ENCODE data around the gene GPER1.
A peak's percentile ranks its signal among the peaks of the same experiment; 100 is the strongest.
"Not testable (repeated sequence)": the region's sequence is repeated elsewhere in the genome, so short reads cannot be mapped to it uniquely, and the experiment has no call there.

Gene GPER1

DNA sequence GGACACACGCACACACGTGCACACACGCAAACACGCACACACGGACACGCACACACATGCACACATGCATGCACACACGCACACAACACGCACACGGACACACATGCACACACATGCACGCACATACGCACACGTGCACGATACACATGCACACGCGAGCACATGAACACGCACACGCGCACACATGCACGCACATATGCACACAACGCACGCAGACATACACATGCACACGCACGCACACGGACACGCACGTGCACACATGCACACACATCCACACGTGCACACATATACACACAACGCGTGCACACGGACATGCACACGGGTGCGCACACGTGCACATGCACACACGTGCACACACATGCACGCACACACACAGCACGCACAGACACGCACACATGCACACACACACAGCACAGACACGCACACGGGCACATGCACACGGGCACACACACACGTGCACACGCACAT is 17.3 kb upstream of the GPER1 start:
- Mint-ChIP-seq H3K4me1 (peaks cover 26% of the 10 kb centered on the region), H3K9me3 (no peaks in the 10 kb centered on the region), H3K27me3 (ENCODE audit: low read depth) (peaks cover 5% of the 10 kb centered on the region), H3K4me3 (no peak overlapping the region), H3K27ac (peak overlapping the region in 1 of 3 experiments; percentile 14), H3K36me3 (ENCODE audit: low read depth) (peaks cover 5% of the 10 kb centered on the region)
- TF ChIP-seq, protein P1, sequence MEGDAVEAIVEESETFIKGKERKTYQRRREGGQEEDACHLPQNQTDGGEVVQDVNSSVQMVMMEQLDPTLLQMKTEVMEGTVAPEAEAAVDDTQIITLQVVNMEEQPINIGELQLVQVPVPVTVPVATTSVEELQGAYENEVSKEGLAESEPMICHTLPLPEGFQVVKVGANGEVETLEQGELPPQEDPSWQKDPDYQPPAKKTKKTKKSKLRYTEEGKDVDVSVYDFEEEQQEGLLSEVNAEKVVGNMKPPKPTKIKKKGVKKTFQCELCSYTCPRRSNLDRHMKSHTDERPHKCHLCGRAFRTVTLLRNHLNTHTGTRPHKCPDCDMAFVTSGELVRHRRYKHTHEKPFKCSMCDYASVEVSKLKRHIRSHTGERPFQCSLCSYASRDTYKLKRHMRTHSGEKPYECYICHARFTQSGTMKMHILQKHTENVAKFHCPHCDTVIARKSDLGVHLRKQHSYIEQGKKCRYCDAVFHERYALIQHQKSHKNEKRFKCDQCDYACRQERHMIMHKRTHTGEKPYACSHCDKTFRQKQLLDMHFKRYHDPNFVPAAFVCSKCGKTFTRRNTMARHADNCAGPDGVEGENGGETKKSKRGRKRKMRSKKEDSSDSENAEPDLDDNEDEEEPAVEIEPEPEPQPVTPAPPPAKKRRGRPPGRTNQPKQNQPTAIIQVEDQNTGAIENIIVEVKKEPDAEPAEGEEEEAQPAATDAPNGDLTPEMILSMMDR (IDR thresholded peaks at IDR 0.05; ENCODE audit: unreplicated experiment in 3 of 3): no peak

DNA sequence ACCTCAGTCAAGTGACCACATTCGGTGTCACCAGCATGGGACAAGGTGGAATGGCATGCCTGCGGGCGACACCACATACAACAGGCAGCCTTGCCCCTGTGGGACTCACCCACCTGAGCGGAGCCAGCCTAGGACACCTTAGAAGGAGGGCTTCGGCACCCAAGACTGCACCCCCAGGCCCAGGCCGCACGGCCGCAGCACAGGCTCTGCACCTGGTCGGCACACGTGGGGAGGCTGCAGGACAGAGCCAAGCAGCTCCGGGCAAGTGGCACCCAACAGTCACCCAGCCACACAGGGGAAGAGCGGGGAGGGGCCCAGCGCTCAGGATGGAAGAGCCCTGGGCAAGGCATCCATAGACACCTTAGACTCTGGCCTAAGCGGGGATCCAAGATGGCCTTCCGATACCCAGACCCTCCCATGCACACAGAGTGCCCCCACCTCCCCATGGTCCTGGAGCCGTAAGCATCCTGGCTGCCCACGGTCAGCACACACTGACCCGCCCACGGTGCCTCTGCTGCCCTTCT is 16.1 kb upstream of the GPER1 start:
- Mint-ChIP-seq H3K4me1 (peaks cover 23% of the 10 kb centered on the region), H3K36me3 (ENCODE audit: low read depth) (peaks cover 5% of the 10 kb centered on the region), H3K4me3 (no peak overlapping the region), H3K27ac (no peak overlapping the region), H3K27me3 (ENCODE audit: low read depth) (peaks cover under 1% of the 10 kb centered on the region), H3K9me3 (no peaks in the 10 kb centered on the region)
- TF ChIP-seq, protein P1 (IDR thresholded peaks at IDR 0.05; ENCODE audit: unreplicated experiment in 3 of 3): no peak

DNA sequence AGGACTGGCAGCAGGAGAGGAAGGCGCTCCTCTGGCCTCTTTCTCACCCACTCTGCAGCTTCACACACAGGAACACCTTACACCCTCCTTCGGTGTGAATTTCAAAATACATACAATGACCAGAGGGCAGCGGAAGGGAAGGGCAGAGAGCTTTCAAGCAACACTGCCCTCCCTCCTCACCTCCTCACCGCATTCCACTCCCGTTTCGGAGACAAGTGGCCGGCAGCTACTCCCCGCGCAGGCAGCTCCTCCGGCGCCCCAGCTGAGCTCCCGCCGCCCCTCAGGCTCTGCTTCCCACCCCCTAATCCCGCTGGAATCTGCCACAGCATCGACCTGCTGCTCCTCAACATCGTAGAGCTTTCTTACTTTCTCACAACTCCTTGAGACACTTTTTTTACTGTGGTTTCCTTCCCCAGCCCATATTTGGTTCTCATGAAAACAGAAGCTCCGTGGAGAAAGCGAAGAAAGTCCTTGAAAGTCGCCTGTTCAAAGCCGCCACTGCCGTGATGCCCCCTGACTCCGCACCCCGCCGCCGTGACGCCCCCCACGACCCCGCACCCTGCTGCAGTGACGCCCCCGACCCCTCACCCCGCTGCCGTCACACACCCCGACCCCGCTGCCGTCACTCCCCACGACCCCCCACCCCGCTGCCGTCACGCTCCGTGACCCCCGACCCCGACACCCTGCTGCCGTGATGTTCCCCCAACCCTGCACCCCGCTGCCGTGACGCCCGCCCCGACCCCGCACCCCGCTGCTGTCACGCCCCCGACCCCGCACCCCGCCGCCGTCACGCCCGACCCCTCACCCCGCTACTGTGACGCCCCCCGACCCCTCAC is 14.6 kb upstream of the GPER1 start:
- Mint-ChIP-seq H3K4me1 (peaks cover 28% of the 10 kb centered on the region), H3K27ac (peak overlapping the region in 1 of 3 experiments; percentile 83), H3K27me3 (ENCODE audit: low read depth) (no peaks in the 10 kb centered on the region), H3K9me3 (no peaks in the 10 kb centered on the region), H3K36me3 (ENCODE audit: low read depth) (peaks cover 5% of the 10 kb centered on the region), H3K4me3 (no peak overlapping the region)
- TF ChIP-seq, protein P1 (IDR thresholded peaks at IDR 0.05; ENCODE audit: unreplicated experiment in 3 of 3): no peak

DNA sequence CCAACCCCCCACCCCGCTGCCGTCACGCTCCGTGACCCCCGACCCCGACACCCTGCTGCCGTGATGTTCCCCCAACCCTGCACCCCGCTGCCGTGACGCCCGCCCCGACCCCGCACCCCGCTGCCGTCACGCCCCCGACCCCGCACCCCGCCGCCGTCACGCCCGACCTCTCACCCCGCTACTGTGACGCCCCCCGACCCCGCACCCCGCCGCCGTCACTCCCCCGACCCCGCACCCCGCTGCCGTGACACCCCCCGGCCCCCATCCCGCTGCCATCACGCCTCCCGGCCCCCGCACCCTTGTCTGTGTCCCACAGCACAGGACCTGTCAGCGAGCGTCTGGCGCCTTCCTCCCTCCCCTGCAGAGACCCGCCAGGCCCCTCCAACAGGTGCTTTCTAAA is 13.9 kb upstream of the GPER1 start:
- not testable (repeated sequence) for H3K36me3 Mint-ChIP-seq (ENCODE audit: low read depth); H3K4me3 Mint-ChIP-seq; H3K27me3 Mint-ChIP-seq (ENCODE audit: low read depth); H3K9me3 Mint-ChIP-seq
- Mint-ChIP-seq H3K27ac (peak overlapping the region in 1 of 3 experiments; percentile 79), H3K4me1 (peaks cover 28% of the 10 kb centered on the region)

DNA sequence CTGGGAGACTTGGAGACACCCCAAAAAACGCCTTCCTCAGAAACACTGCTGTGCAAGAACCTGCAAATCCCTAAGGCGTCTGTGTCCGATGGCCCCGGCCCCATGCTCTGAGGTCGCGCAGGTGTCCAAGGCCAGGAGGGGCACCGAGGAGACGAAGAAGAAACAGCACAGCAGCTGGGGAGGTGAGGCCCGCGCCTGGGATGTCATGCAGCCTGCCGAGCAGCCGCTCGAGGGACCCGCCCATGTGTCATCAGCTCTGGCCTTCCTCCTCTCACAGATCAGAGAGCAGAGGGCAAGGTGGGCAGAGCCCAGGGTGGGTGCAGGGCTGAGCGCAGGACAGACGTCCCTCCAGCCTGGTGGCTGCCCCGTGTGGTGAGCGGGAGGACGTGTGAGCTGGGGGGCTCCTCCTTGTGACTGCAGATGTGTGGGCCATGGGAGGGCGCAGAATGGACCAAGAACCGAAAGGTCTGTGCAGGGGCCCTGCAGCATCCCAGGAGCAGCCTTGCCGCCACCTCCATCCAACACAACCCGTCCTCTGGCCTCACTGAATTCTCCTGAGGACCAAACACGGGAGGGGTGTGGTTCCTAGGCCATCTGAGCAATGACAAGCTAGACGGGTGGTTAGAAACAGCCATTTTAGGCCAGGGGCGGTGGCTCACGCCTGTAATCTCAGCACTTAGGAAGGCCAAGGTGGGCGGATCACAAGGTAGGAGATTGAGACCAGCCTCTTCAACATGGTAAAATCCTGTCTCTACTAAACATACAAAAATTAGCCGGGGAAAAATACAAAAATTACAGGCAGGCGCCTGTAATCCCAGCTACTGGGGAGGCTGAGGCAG is 13.1 kb upstream of the GPER1 start:
- no peaks in the 10 kb centered on the region for H3K27me3 Mint-ChIP-seq (ENCODE audit: low read depth)
- TF ChIP-seq, protein P1 (IDR thresholded peaks at IDR 0.05; ENCODE audit: unreplicated experiment in 3 of 3): no peak
- no peaks in the 10 kb centered on the region for H3K9me3 Mint-ChIP-seq

More for the DNA sequence above, 13.1 kb upstream of the GPER1 start:
- Mint-ChIP-seq H3K4me3 (no peak overlapping the region), H3K4me1 (peaks cover 28% of the 10 kb centered on the region), H3K27ac (peak overlapping the region in 1 of 3 experiments; percentile 79), H3K36me3 (ENCODE audit: low read depth) (no peaks in the 10 kb centered on the region)

Measured in nephron (organoid).